ENCODE measurements around the gene SLC39A8.

Gene SLC39A8

GRCh38 chr4:102324730-102325129, 20.6 kb downstream of the SLC39A8 start:
- no peak for TF ChIP-seq CTCF (IDR thresholded peaks at IDR 0.05; ENCODE audit: borderline replicate concordance, insufficient read depth, low read depth, low read length)

GRCh38 chr4:102322736-102323135, 22.5 kb downstream of the SLC39A8 start:
- no peak for TF ChIP-seq CTCF (IDR thresholded peaks at IDR 0.05; ENCODE audit: borderline replicate concordance, insufficient read depth, low read depth, low read length)
- H3K4me3 ChIP-seq (ENCODE audit: low read depth, low read length) = no peak overlapping the region

More at GRCh38 chr4:102324730-102325129, 20.6 kb downstream of the SLC39A8 start:
- no peak overlapping the region for H3K4me3 ChIP-seq (ENCODE audit: low read depth, low read length)

- H3K4me3 ChIP-seq (ENCODE audit: low read depth, low read length) = peak overlapping the region; percentile 27
- no peak for TF ChIP-seq CTCF (IDR thresholded peaks at IDR 0.05; ENCODE audit: borderline replicate concordance, insufficient read depth, low read depth, low read length)
Observed at GRCh38 chr4:102321260-102321995, 23.9 kb downstream of the SLC39A8 start.

GRCh38 chr4:102319594-102319993, 25.7 kb downstream of the SLC39A8 start:
- H3K4me3 ChIP-seq (ENCODE audit: low read depth, low read length) = no peak overlapping the region
- TF ChIP-seq CTCF (IDR thresholded peaks at IDR 0.05; ENCODE audit: borderline replicate concordance, insufficient read depth, low read depth, low read length) = no peak

- TF ChIP-seq CTCF (IDR thresholded peaks at IDR 0.05; ENCODE audit: borderline replicate concordance, insufficient read depth, low read depth, low read length) = no peak
- no peak overlapping the region for H3K4me3 ChIP-seq (ENCODE audit: low read depth, low read length)
Observed at GRCh38 chr4:102318526-102318925, 26.8 kb downstream of the SLC39A8 start.

GRCh38 chr4:102318105-102318504, 27.2 kb downstream of the SLC39A8 start:
- H3K4me3 ChIP-seq (ENCODE audit: low read depth, low read length) = no peak overlapping the region
- no peak for TF ChIP-seq CTCF (IDR thresholded peaks at IDR 0.05; ENCODE audit: borderline replicate concordance, insufficient read depth, low read depth, low read length)

GRCh38 chr4:102317459-102317858, 27.8 kb downstream of the SLC39A8 start:
- H3K4me3 ChIP-seq (ENCODE audit: low read depth, low read length) = no peak overlapping the region
- no peak for TF ChIP-seq CTCF (IDR thresholded peaks at IDR 0.05; ENCODE audit: borderline replicate concordance, insufficient read depth, low read depth, low read length)
